ENCODE data around the gene GNAT2. TPM values are rescaled to one million over a fixed set of nuclear protein-coding genes. Genes with fewer than 3 reads are reported as not detected.

Gene GNAT2
- total RNA-seq, 1 donor from 2014 or later, result not detected

- DNase-seq (ENCODE audit: low spot score in 2 of 2), result peak in 1 of 2 donors; percentile 28
- no peak for FAIRE-seq
Measured at GRCh38 chr1:109643385-109644230, 24.2 kb upstream of the GNAT2 start.

- DNase-seq (ENCODE audit: low spot score in 2 of 2), result no peak
- FAIRE-seq, result no peak
Measured at GRCh38 chr1:109642626-109643025, 23.2 kb upstream of the GNAT2 start.

- DNase-seq (ENCODE audit: low spot score in 2 of 2), result no peak
- no peak for FAIRE-seq
Measured at GRCh38 chr1:109641861-109642260, 22.4 kb upstream of the GNAT2 start.

GRCh38 chr1:109641078-109641740 is 21.8 kb upstream of the GNAT2 start:
- no peak for FAIRE-seq
- no peak for DNase-seq (ENCODE audit: low spot score in 2 of 2)

- peak in 1 of 2 donors; percentile 54 for DNase-seq (ENCODE audit: low spot score in 2 of 2)
- FAIRE-seq, result no peak
Measured at GRCh38 chr1:109640285-109640865, 21.0 kb upstream of the GNAT2 start.

GRCh38 chr1:109639841-109640184 is 20.4 kb upstream of the GNAT2 start:
- DNase-seq (ENCODE audit: low spot score in 2 of 2) (no peak), FAIRE-seq (no peak)

GRCh38 chr1:109639063-109639840 is 19.8 kb upstream of the GNAT2 start:
- FAIRE-seq (no peak), DNase-seq (ENCODE audit: low spot score in 2 of 2) (no peak)

GRCh38 chr1:109637446-109637845 is 18.0 kb upstream of the GNAT2 start:
- no peak for FAIRE-seq

GRCh38 chr1:109636201-109636952 is 17.0 kb upstream of the GNAT2 start:
- DNase-seq (ENCODE audit: low spot score in 2 of 2) (no peak), FAIRE-seq (no peak)

More at GRCh38 chr1:109637446-109637845, 18.0 kb upstream of the GNAT2 start:
- no peak for DNase-seq (ENCODE audit: low spot score in 2 of 2)

- FAIRE-seq (no peak), DNase-seq (ENCODE audit: low spot score in 2 of 2) (no peak)
Measured at GRCh38 chr1:109635862-109636200, 16.4 kb upstream of the GNAT2 start.

GRCh38 chr1:109634771-109635750 is 15.6 kb upstream of the GNAT2 start:
- no peak for FAIRE-seq
- peak in 1 of 2 donors; percentile 2 for DNase-seq (ENCODE audit: low spot score in 2 of 2)

GRCh38 chr1:109634292-109634691 is 14.9 kb upstream of the GNAT2 start:
- FAIRE-seq (no peak), DNase-seq (ENCODE audit: low spot score in 2 of 2) (no peak)

- FAIRE-seq (no peak), DNase-seq (ENCODE audit: low spot score in 2 of 2) (peak in 1 of 2 donors; percentile 73)
Measured at GRCh38 chr1:109632671-109633346, 13.4 kb upstream of the GNAT2 start.

GRCh38 chr1:109631513-109632505 is 12.4 kb upstream of the GNAT2 start:
- no peak for FAIRE-seq
- no peak for DNase-seq (ENCODE audit: low spot score in 2 of 2)

- DNase-seq (ENCODE audit: low spot score in 2 of 2) (no peak), FAIRE-seq (no peak)
Measured at GRCh38 chr1:109630898-109631512, 11.6 kb upstream of the GNAT2 start.

GRCh38 chr1:109630081-109630897 is 10.9 kb upstream of the GNAT2 start:
- no peak for FAIRE-seq
- no peak for DNase-seq (ENCODE audit: low spot score in 2 of 2)
